ENCODE measurements around the gene AFG1L. TPM values are rescaled to one million over a fixed set of nuclear protein-coding genes. Genes with fewer than 3 reads are reported as not detected.
"Not testable (repeated sequence)": the region's sequence is repeated elsewhere in the genome, so short reads cannot be mapped to it uniquely, and the experiment has no call there.

Gene AFG1L
- total and polyA plus RNA-seq, 11 donors: 1.9 to 16.6 (median 10.9) TPM

DNA sequence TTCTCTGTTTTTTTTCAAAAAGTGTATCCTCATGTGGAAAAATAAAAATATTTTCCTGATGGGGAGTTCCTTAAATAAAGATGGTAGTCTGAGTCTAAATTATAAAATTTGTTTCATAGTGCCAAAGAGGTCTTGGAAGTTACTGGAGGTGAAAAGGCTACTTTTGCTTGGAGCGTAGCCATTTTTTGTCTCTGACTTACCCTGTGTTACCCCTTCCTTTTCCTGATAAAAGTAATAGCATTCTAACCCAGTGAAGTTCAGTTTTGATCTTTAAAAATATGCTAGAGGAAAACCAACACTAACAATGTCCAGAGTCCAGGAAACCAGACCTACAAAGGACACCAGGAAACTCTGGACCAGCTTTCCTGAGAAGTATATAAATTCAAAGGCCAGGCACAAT lies 153.6 kb downstream of the AFG1L start:
- DNase-seq (no peak), ATAC-seq (no peak)
- intact Hi-C loops (cut with DNase I): no loop called here
- Histone ChIP-seq H3K27me3 (no peaks in the 10 kb centered on the region), H3K4me1 (peaks cover 0 to 22% (median 14%) of the 10 kb centered on the region in 12 donors), H3K9me3 (no peaks in the 10 kb centered on the region), H3K4me3 (no peak overlapping the region), H3K27ac (peak overlapping the region in 1 of 12 donors; percentile 11), H3K36me3 (no peaks in the 10 kb centered on the region)
- no peak for TF ChIP-seq POLR2A (IDR thresholded peaks at IDR 0.05)
- TF ChIP-seq, protein P1, sequence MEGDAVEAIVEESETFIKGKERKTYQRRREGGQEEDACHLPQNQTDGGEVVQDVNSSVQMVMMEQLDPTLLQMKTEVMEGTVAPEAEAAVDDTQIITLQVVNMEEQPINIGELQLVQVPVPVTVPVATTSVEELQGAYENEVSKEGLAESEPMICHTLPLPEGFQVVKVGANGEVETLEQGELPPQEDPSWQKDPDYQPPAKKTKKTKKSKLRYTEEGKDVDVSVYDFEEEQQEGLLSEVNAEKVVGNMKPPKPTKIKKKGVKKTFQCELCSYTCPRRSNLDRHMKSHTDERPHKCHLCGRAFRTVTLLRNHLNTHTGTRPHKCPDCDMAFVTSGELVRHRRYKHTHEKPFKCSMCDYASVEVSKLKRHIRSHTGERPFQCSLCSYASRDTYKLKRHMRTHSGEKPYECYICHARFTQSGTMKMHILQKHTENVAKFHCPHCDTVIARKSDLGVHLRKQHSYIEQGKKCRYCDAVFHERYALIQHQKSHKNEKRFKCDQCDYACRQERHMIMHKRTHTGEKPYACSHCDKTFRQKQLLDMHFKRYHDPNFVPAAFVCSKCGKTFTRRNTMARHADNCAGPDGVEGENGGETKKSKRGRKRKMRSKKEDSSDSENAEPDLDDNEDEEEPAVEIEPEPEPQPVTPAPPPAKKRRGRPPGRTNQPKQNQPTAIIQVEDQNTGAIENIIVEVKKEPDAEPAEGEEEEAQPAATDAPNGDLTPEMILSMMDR (IDR thresholded peaks at IDR 0.05): no peak
- WGBS, 4 donors: 67 to 81% (median 74%) methylated on average over 1 of the region's 1 CpG

DNA sequence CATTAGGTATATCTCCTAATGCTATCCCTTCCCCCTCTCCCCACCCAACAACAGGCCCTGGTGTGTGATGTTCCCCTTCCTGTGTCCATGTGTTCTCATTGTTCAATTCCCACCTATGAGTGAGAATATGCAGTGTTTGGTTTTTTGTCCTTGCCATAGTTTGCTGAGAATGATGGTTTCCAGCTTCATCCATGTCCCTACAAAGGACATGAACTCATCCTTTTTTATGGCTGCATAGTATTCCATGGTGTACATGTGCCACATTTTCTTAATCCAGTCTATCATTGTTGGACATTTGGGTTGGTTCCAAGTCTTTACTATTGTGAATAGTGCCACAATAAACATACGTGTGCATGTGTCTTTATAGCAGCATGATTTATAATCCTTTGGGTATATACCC lies 154.9 kb downstream of the AFG1L start:
- H3K27me3 ChIP-seq; intact Hi-C loops (cut with DNase I): not testable (repeated sequence)

DNA sequence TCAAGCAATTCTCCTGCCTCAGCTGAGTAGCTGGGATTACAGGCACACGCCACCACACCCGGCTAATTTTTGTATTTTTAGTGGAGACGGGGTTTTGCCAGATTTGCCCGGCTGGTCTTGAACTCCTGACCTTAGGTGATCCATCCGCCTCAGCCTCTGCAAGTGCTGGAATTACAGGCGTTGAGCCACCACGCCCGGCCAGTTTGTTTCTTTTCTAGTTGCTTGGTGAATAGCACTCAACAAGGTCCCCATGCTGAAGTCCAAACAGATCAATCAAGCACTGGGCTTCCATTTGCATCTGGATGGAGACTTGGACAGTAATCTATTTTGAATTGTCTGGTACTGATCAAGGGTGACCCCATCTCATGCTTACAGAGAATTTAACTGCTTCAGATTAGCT lies 157.0 kb downstream of the AFG1L start:
- ATAC-seq: no peak
- 91 to 96% (median 95%) methylated on average over 8 of the region's 8 CpGs for WGBS, 4 donors

More for the DNA sequence above, 154.9 kb downstream of the AFG1L start:
- 40 to 100% (median 100%) methylated on average over 1 of the region's 1 CpG for WGBS, 4 donors
- H3K4me3 ChIP-seq, ATAC-seq, H3K9me3 ChIP-seq, H3K36me3 ChIP-seq, H3K27ac ChIP-seq, DNase-seq: not testable (repeated sequence)
- peaks cover 0 to 30% (median 20%) of the 10 kb centered on the region in 12 donors for H3K4me1 ChIP-seq

DNA sequence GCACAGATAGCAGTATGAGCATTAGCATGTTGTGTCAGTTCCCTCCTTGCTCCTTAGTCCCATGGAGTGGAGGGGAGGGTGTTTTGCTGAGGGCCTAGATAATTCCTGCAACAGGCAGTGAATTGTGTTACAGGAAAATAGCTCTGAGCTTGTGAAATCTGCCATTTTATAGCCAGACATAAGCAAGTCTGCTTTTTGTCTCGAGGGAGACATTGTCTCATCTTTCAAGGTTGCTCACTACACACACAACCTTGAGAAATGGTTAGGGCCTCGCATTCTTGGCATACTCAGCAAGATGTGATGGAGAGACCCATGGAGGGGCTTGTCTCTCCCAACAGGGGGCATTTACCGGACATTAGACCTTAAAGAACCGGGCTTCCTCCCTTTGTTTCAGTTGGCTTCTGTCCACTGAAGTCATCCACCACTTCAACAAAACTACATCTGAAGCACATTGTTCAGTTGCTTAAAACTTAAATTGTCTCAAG lies 157.9 kb downstream of the AFG1L start:
- peak in 2 of 4 donors; percentile 41 to 44 for ATAC-seq

More for the DNA sequence above, 157.0 kb downstream of the AFG1L start:
- no peaks in the 10 kb centered on the region for H3K9me3 ChIP-seq
- peak overlapping the region in 2 of 12 donors; percentile 68 to 80 for H3K27ac ChIP-seq
- TF ChIP-seq, protein P1 (IDR thresholded peaks at IDR 0.05): no peak
- TF ChIP-seq POLR2A (IDR thresholded peaks at IDR 0.05): no peak
- no peaks in the 10 kb centered on the region for H3K27me3 ChIP-seq
- intact Hi-C loops (cut with DNase I): no loop called here
- peaks cover 0 to 30% (median 20%) of the 10 kb centered on the region in 12 donors for H3K4me1 ChIP-seq
- H3K36me3 ChIP-seq: no peaks in the 10 kb centered on the region
- DNase-seq: no peak
- no peak overlapping the region for H3K4me3 ChIP-seq

More for the DNA sequence above, 157.9 kb downstream of the AFG1L start:
- intact Hi-C loops (cut with DNase I): no loop called here
- TF ChIP-seq, protein P1 (IDR thresholded peaks at IDR 0.05): no peak
- TF ChIP-seq POLR2A (IDR thresholded peaks at IDR 0.05): no peak
- no peaks in the 10 kb centered on the region for H3K27me3 ChIP-seq
- no peaks in the 10 kb centered on the region for H3K36me3 ChIP-seq
- peak overlapping the region in 9 of 12 donors; percentile 1 to 80 (median 43) for H3K27ac ChIP-seq
- no peak overlapping the region for H3K4me3 ChIP-seq
- WGBS, 4 donors: 30 to 61% (median 50%) methylated on average over 4 of the region's 4 CpGs
- peaks cover 0 to 26% (median 19%) of the 10 kb centered on the region in 12 donors for H3K4me1 ChIP-seq
- no peaks in the 10 kb centered on the region for H3K9me3 ChIP-seq
- peak in 1 of 5 donors; percentile 14 for DNase-seq

All from heart left ventricle (tissue), 16 donors.